ENCODE data around the gene STX10. TPM values are rescaled to one million over a fixed set of nuclear protein-coding genes. Genes with fewer than 3 reads are reported as not detected.

Gene STX10
- total RNA-seq, 1 experiment from 2014 or later, result 177 TPM

- DNase-seq (ENCODE audit: low read depth), result no peak
- in situ Hi-C loops (cut with HindIII; ENCODE audit: low pct_unique_long_range_greater_than_20kb, low sequenced_read_pairs), result no loop called here
Observed at GRCh38 chr19:13109361-13110098, 40.6 kb downstream of the STX10 start.

- no peak for DNase-seq (ENCODE audit: low read depth)
- in situ Hi-C loops (cut with HindIII; ENCODE audit: low pct_unique_long_range_greater_than_20kb, low sequenced_read_pairs), result no loop called here
Observed at GRCh38 chr19:13104848-13105711, 45.1 kb downstream of the STX10 start.

- DNase-seq (ENCODE audit: low read depth), result no peak
- in situ Hi-C loops (cut with HindIII; ENCODE audit: low pct_unique_long_range_greater_than_20kb, low sequenced_read_pairs), result no loop called here
Observed at GRCh38 chr19:13104360-13104847, 45.8 kb downstream of the STX10 start.

GRCh38 chr19:13103581-13104359, 46.4 kb downstream of the STX10 start:
- no peak for DNase-seq (ENCODE audit: low read depth)
- in situ Hi-C loops (cut with HindIII; ENCODE audit: low pct_unique_long_range_greater_than_20kb, low sequenced_read_pairs), result no loop called here

DNA sequence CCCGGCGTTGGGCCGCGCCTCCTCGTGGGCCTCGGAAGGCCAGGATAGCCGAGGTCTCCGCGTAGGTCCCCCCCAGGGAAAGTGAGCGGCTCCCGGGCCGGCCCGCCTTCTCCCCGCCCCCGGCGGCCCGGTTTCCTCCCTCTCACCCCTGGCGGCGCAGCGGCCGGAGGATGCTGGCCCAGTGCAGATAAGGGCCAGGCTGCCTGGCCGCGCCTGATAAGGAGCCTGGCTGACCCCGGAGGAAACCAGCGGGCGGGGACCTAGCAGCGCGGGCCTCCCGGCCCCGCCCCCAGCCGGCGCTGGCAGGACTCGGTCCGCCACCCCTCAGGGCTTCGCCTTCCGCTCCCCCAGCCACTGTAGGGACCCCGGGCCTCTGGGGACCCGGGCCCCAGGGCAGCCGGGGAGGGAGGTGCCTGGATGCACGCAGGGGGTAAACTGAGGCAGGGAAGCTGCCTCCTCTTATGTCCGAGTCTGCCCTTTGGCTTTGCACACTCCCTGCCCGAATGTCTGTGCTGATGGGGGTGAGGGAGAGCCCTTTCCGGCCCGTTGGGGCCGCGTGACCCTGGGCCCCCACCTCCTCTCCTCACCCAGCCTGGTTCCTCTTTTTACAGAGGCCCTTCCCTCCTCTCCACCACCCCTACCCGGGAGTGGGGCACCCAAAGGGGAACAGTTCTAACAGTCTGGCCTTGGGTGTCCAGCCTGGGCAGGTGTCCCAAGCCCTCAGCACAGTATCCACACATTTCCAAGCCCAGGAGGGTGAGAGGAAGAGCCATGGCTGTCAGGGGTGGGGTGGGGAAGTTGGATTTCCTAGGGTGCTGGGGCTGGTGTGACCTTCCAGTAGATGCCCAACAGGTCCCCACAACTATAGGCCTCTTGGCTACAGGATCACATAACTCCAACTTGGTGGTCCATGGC, 47.3 kb downstream of the STX10 start, which contains the start of gene LYL1:
Gene LYL1 (minus strand): TSS at position 193 of the 915 bp plus-strand sequence. CDS start 1,687 bp downstream, outside the sequence.
- no peak for DNase-seq (ENCODE audit: low read depth)
- in situ Hi-C loops (cut with HindIII; ENCODE audit: low pct_unique_long_range_greater_than_20kb, low sequenced_read_pairs), result no loop called here

DNA sequence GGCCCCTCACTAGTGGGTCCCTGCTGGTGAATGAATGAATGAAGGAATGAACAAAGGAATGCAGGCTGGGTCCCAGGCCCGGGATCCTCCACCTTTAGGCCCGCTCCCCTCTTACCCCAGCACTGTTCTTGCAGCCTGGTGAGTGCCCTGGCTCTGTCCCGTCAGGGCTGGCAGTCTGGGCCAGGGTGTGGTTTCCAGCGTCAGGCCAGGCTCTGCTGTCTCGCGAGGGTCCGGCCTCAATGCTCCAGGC, 47.8 kb downstream of the STX10 start:
- in situ Hi-C loops (cut with HindIII; ENCODE audit: low pct_unique_long_range_greater_than_20kb, low sequenced_read_pairs), result no loop called here
- no peak for DNase-seq (ENCODE audit: low read depth)

- in situ Hi-C loops (cut with HindIII; ENCODE audit: low pct_unique_long_range_greater_than_20kb, low sequenced_read_pairs), result no loop called here
- no peak for DNase-seq (ENCODE audit: low read depth)
Observed at GRCh38 chr19:13101590-13102415, 48.4 kb downstream of the STX10 start.

DNA sequence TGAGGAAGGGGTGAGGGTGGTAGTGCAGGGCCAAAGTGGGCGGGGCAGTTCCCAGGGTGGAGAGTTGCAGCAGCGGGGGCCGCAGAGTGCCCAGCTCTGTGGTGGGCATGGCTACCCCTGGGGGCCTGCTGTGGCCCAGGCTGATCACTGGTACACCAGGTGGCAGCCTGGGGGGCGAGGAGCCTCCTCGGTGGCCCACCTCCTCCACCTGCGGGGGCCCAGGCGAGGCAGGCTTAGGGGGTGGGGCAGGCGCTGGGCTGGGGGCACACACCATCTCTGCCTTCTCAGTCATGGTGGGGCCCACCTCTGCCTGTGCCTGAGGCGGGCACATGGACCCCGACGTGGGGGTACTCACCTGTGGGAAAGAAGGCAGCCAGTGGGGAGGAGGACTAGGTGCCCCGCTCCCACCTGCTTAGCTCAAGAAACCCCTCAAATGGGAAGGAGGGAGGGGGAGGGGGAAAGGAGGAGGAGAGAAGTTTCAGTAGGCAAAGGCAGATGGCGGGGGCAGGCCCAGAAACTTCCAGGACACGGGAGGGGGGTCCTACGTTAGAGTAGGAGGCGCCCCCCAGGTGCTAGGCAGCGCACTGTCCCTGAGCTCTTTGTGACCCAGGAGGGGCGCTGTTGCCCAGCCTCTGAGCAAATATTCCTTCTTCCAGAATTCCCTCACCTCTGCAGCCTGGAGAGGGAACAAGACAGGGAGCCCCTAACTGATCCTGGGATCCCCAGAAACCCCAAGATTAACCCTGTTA, 49.2 kb downstream of the STX10 start:
- in situ Hi-C loops (cut with HindIII; ENCODE audit: low pct_unique_long_range_greater_than_20kb, low sequenced_read_pairs), result no loop called here
- no peak for DNase-seq (ENCODE audit: low read depth)

- no peak for DNase-seq (ENCODE audit: low read depth)
- in situ Hi-C loops (cut with HindIII; ENCODE audit: low pct_unique_long_range_greater_than_20kb, low sequenced_read_pairs), result no loop called here
Observed at GRCh38 chr19:13100031-13100588, 50.1 kb downstream of the STX10 start.

- in situ Hi-C loops (cut with HindIII; ENCODE audit: low pct_unique_long_range_greater_than_20kb, low sequenced_read_pairs), result no loop called here
- DNase-seq (ENCODE audit: low read depth), result no peak
Observed at GRCh38 chr19:13099073-13099999, 50.8 kb downstream of the STX10 start.

- DNase-seq (ENCODE audit: low read depth), result no peak
- in situ Hi-C loops (cut with HindIII; ENCODE audit: low pct_unique_long_range_greater_than_20kb, low sequenced_read_pairs), result no loop called here
Observed at GRCh38 chr19:13098277-13099072, 51.7 kb downstream of the STX10 start.

DNA sequence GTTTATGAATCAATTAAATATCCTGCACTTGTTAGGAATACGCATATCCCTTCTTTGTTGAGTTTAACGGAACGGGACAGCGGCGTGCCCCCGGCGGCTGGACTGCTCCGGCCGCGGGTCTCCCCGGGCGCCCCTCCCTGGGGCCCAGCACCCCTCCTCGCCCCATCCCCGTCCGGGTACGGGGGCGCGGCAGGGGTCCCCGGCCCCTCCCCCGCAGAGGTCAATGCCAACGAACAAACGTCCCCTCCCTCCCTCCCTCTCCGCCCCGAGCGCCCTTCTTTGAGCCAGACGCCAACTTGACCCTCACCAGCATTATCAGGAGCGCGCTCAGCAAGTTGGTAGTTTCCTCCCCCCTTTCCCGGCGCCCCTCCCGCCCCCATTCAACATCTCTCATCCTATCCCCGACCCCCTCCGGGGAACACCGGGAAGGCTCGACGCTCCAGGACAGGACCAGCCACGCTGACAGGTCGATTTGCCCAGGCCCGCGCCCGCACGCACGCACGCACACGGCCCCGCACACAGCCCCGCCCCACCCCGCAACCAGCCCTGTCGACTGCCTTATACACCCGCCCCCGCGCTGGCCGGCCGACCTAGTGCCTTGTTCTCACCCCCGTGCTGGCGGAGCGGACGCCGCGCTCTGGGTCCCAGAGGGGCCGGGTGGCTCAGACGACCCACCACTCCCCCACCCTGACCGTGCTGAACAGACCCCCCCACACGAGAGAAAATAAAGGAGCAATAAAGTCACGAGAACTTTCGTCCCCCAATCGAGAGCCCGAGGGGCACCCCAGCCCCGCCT, 52.5 kb downstream of the STX10 start:
- in situ Hi-C loops (cut with HindIII; ENCODE audit: low pct_unique_long_range_greater_than_20kb, low sequenced_read_pairs), result no loop called here
- DNase-seq (ENCODE audit: low read depth), result no peak

GRCh38 chr19:13097033-13097462, 53.1 kb downstream of the STX10 start:
- in situ Hi-C loops (cut with HindIII; ENCODE audit: low pct_unique_long_range_greater_than_20kb, low sequenced_read_pairs), result no loop called here
- DNase-seq (ENCODE audit: low read depth), result no peak
